ENCODE results near the gene EPHB6. TPM values are rescaled to one million over a fixed set of nuclear protein-coding genes. Genes with fewer than 3 reads are reported as not detected.
A peak's percentile ranks its signal among the peaks of the same experiment; 100 is the strongest.

EPHB6 gene
- total and polyA plus RNA-seq, 7 experiments from 2014 or later: 9.8 to 110 (median 65.7) TPM

DNA sequence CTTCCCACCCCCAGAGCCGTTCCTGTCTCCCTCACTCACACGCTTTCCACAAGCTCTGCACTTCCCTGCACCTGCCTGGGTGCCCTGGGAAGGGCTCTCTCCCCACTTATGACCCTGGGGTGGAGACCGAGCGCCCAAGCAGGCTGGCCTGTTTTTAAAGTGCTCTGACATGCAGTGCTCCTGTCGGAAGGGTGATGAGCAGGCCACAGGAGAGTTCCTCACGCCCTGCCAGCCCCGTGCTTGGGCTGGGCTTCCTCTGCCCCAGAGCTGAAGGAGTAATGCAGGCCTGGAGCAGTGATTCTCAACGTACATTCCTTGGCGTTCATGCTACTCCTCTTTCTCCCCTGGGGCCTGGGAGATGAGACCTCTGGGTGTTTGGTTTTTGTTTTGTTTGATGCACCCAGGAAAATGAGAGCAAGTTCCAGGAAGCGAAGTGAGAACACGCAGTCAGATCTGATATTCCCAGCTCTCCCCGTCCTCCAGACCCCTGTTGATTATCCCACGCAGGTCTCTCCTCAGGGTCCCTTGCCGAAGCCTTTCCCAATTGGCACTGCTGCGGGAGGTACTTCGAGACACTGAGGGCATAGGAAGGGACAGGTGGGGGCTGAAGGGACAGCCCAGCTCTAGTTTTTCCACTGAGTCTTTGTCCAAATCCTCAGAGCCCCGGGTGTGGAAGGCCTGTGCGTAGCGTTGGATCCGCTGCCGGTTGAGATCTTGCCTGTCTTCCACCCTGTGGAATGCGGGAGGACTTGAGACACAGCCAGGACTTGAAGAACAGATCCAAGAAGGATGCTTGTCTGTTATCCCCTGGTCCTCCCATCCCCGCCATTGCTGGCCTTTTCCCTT, 16.6 kb downstream of the EPHB6 start:
- no peaks in the 10 kb centered on the region for H3K4me1 ChIP-seq (ENCODE audit: control insufficient read depth in 2 of 2, insufficient read depth in 2 of 2, low read length in 2 of 2)
- H3K4me3 Mint-ChIP-seq: no peak overlapping the region
- ChIA-PET POLR2A (interaction anchor here (1.0 kb wide), 1 partner anchor 12 kb away, joined by 3 read pairs; no protein-coding TSS in a partner anchor), CTCF (interaction anchor here (1.1 kb wide), 1 partner anchor 9 kb away, joined by 3 read pairs; no protein-coding TSS in a partner anchor)
- peaks cover 0 to 29% (median 9%) of the 10 kb centered on the region in 5 donors for H3K36me3 Mint-ChIP-seq
- intact Hi-C loops (cut with micrococcal nuclease): loop anchor here in 1 of 2 donors (2.0 kb wide), 1 partner anchor 17 kb away; the partner anchor contains the start of gene EPHB6
- no peaks in the 10 kb centered on the region for H3K9me3 ChIP-seq (ENCODE audit: control insufficient read depth in 2 of 3, low read length in 3 of 3)
- H3K27ac ChIP-seq (ENCODE audit: low read depth, low read length): no peak overlapping the region
- H3K4me1 Mint-ChIP-seq: peaks cover 0 to under 1% (median 0%) of the 10 kb centered on the region in 7 donors
- DNase-seq (no peak), ATAC-seq (no peak)
- H3K9me3 Mint-ChIP-seq: no peaks in the 10 kb centered on the region
- no peaks in the 10 kb centered on the region for H3K27me3 ChIP-seq (ENCODE audit: control insufficient read depth in 2 of 2, insufficient read depth in 2 of 2, low read length in 2 of 2)
- H3K36me3 ChIP-seq (ENCODE audit: control insufficient read depth in 2 of 3, insufficient read depth in 3 of 3, low read length in 3 of 3): peaks cover 0 to 41% (median 0%) of the 10 kb centered on the region in 3 experiments
- H3K4me3 ChIP-seq (ENCODE audit: low read length): no peak overlapping the region
- peaks cover 0 to 5% (median 0%) of the 10 kb centered on the region in 5 donors for H3K27me3 Mint-ChIP-seq
- no peak overlapping the region for H3K27ac Mint-ChIP-seq

DNA sequence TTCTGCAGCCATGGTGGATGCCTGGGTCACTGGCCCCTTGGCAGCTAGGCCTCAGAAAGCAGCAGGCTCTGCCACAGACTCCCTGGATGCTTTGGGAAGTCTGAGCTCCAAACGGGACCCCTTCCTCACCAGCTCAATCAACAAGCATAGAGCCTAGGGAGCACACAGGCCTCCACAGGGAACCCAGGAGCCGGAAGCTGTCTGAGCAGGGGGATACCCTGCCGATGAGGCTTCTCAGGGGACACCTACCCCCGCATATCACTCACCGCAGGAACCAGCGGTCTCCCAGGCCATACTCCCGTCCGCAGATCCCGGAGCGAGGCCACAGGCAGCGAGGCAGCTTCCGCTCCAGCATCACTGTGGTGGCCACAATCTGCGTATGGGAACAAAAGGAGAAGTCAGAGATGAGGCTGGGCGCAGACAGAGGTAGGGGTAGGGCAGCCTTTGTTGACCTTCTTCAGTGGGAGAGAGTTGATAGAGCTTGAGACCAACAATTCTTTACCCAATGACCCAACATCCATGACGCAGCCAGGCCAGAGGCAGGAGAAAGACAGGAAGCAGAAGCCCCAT, 17.3 kb downstream of the EPHB6 start:
- H3K27ac Mint-ChIP-seq: no peak overlapping the region
- H3K4me3 Mint-ChIP-seq: no peak overlapping the region
- CTCF ChIA-PET: interaction anchor here (1.1 kb wide), 1 partner anchor 10 kb away, joined by 3 read pairs; no protein-coding TSS in a partner anchor
- POLR2A ChIA-PET: no interaction called here
- no peaks in the 10 kb centered on the region for H3K27me3 ChIP-seq (ENCODE audit: control insufficient read depth in 2 of 2, insufficient read depth in 2 of 2, low read length in 2 of 2)
- no peak overlapping the region for H3K27ac ChIP-seq (ENCODE audit: low read depth, low read length)
- H3K36me3 ChIP-seq (ENCODE audit: control insufficient read depth in 2 of 3, insufficient read depth in 3 of 3, low read length in 3 of 3): peaks cover 0 to 37% (median 0%) of the 10 kb centered on the region in 3 experiments
- no peaks in the 10 kb centered on the region for H3K4me1 ChIP-seq (ENCODE audit: control insufficient read depth in 2 of 2, insufficient read depth in 2 of 2, low read length in 2 of 2)
- peaks cover 0 to 5% (median 0%) of the 10 kb centered on the region in 5 donors for H3K27me3 Mint-ChIP-seq
- H3K4me3 ChIP-seq (ENCODE audit: low read length): no peak overlapping the region
- H3K36me3 Mint-ChIP-seq: peaks cover 0 to 29% (median 9%) of the 10 kb centered on the region in 5 donors
- no peaks in the 10 kb centered on the region for H3K9me3 ChIP-seq (ENCODE audit: control insufficient read depth in 2 of 3, low read length in 3 of 3)
- ATAC-seq: no peak
- intact Hi-C loops (cut with micrococcal nuclease): loop anchor here in 1 of 2 donors (2.0 kb wide), 1 partner anchor 17 kb away; the partner anchor contains the start of gene EPHB6
- H3K4me1 Mint-ChIP-seq: no peaks in the 10 kb centered on the region
- no peaks in the 10 kb centered on the region for H3K9me3 Mint-ChIP-seq
- no peak for DNase-seq

DNA sequence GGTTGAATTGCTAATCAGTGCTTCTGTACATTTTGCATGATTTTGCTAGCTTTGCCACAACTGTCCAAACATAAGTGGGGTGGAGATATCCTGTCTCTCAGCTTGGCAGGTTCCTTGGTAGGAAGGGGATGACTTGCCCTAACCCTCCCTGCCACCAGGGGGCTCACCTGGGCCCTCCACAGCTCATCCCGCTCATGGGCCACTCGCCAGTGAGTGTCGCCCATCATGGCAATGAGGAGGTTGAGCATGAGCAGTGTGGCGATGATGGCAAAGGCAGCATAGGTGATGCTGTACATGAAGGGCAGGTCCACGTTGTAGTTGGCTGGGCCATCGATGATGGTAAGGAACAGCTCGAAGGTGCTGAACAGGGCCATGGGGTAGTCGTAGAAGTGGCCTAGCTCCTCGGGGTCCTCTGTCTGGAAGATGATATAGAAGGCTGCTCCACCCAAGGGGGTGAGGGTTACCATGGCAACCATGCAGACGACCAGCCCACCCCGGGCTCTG, 18.5 kb downstream of the EPHB6 start:
- H3K4me3 Mint-ChIP-seq: no peak overlapping the region
- Histone ChIP-seq H3K27me3 (ENCODE audit: control insufficient read depth in 2 of 2, insufficient read depth in 2 of 2, low read length in 2 of 2) (no peaks in the 10 kb centered on the region), H3K4me1 (ENCODE audit: control insufficient read depth in 2 of 2, insufficient read depth in 2 of 2, low read length in 2 of 2) (no peaks in the 10 kb centered on the region), H3K36me3 (ENCODE audit: control insufficient read depth in 2 of 3, insufficient read depth in 3 of 3, low read length in 3 of 3) (peaks cover 0 to 34% (median 0%) of the 10 kb centered on the region in 3 experiments), H3K4me3 (ENCODE audit: low read length) (no peak overlapping the region), H3K27ac (ENCODE audit: low read depth, low read length) (no peak overlapping the region), H3K9me3 (ENCODE audit: control insufficient read depth in 2 of 3, low read length in 3 of 3) (no peaks in the 10 kb centered on the region)
- intact Hi-C loops (cut with micrococcal nuclease): loop anchor here in 1 of 2 donors (2.0 kb wide), 1 partner anchor 19 kb away; the partner anchor contains the start of gene EPHB6
- no peaks in the 10 kb centered on the region for H3K4me1 Mint-ChIP-seq
- peaks cover 0 to 5% (median 0%) of the 10 kb centered on the region in 5 donors for H3K27me3 Mint-ChIP-seq
- DNase-seq (peak in 1 of 9 donors; percentile 34), ATAC-seq (peak; percentile 43)
- H3K27ac Mint-ChIP-seq: peak overlapping the region in 2 of 9 donors; percentile 17 to 59
- peaks cover 0 to 29% (median 9%) of the 10 kb centered on the region in 5 donors for H3K36me3 Mint-ChIP-seq
- CTCF ChIA-PET: interaction anchor here (1.0 to 1.4 kb wide), 4 partner anchors 19 to 511 kb away, joined by 3 to 5 read pairs (median 4); partner anchors contain the start of gene EPHB6
- no peaks in the 10 kb centered on the region for H3K9me3 Mint-ChIP-seq
- POLR2A ChIA-PET: interaction anchor here (0.7 to 1.0 kb wide), 2 partner anchors 9 to 25 kb away, joined by 3 read pairs; no protein-coding TSS in a partner anchor

DNA sequence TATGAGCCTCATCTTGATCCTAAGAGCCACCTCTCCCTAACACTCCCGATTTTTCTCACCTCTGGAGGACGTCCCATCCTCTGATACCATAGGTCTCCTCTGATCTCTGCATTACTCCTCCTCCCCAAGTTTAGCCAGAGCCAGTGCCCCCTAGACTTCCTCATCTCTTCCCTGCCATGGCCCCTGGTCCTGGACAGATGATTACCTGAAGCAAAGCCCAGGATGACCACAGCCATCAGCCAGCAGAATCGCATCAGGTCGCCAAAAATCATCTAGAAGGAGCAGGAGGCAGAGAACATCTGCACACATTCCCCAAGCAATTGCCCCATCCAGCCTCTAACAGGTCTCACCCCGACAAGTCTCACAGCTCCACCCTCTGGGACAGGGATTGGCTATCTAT, 19.0 kb downstream of the EPHB6 start:
- peaks cover 0 to 28% (median 0%) of the 10 kb centered on the region in 3 experiments for H3K36me3 ChIP-seq (ENCODE audit: control insufficient read depth in 2 of 3, insufficient read depth in 3 of 3, low read length in 3 of 3)
- DNase-seq (no peak), ATAC-seq (no peak)
- H3K27ac ChIP-seq (ENCODE audit: low read depth, low read length): no peak overlapping the region
- H3K9me3 ChIP-seq (ENCODE audit: control insufficient read depth in 2 of 3, low read length in 3 of 3): no peaks in the 10 kb centered on the region
- Mint-ChIP-seq H3K4me3 (no peak overlapping the region), H3K4me1 (no peaks in the 10 kb centered on the region), H3K36me3 (peaks cover 0 to 29% (median 9%) of the 10 kb centered on the region in 5 donors), H3K9me3 (no peaks in the 10 kb centered on the region), H3K27ac (peak overlapping the region in 3 of 9 donors; percentile 18 to 45 (median 43)), H3K27me3 (peaks cover 0 to 5% (median 0%) of the 10 kb centered on the region in 5 donors)
- H3K4me1 ChIP-seq (ENCODE audit: control insufficient read depth in 2 of 2, insufficient read depth in 2 of 2, low read length in 2 of 2): no peaks in the 10 kb centered on the region
- no peak overlapping the region for H3K4me3 ChIP-seq (ENCODE audit: low read length)
- CTCF ChIA-PET: interaction anchor here (1.0 to 1.4 kb wide), 3 partner anchors 62 to 512 kb away, joined by 3 to 5 read pairs (median 3); no protein-coding TSS in a partner anchor
- intact Hi-C loops (cut with micrococcal nuclease): loop anchor here in 1 of 2 donors (2.0 kb wide), 1 partner anchor 19 kb away; the partner anchor contains the start of gene EPHB6
- H3K27me3 ChIP-seq (ENCODE audit: control insufficient read depth in 2 of 2, insufficient read depth in 2 of 2, low read length in 2 of 2): no peaks in the 10 kb centered on the region
- POLR2A ChIA-PET: interaction anchor here (1.0 kb wide), 1 partner anchor 10 kb away, joined by 3 read pairs; no protein-coding TSS in a partner anchor

DNA sequence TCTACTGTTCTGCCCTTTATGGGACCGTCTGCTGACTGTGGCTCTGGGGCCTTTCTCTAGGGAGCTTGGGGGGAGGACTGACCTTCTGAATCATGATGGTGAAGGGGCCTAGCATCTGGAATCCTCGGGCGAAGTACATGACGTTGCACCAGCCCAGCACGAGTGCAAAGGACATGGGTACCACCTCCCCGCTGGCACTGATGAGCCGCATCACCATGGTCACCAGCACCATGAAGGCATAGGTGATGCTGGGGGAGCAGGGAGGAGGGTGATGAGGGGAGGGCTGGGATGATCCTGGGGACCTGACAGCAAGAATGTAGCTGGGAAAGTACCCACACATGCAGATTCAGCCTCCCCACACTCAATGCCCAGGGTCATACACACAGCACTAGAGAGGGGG, 19.5 kb downstream of the EPHB6 start:
- Mint-ChIP-seq H3K36me3 (peaks cover 0 to 27% (median 6%) of the 10 kb centered on the region in 5 donors), H3K4me1 (no peaks in the 10 kb centered on the region), H3K27me3 (peaks cover 0 to 5% (median 0%) of the 10 kb centered on the region in 5 donors), H3K27ac (peak overlapping the region in 1 of 9 donors; percentile 36), H3K9me3 (no peaks in the 10 kb centered on the region), H3K4me3 (no peak overlapping the region)
- Histone ChIP-seq H3K36me3 (ENCODE audit: control insufficient read depth in 2 of 3, insufficient read depth in 3 of 3, low read length in 3 of 3) (peaks cover 0 to 23% (median 0%) of the 10 kb centered on the region in 3 experiments), H3K9me3 (ENCODE audit: control insufficient read depth in 2 of 3, low read length in 3 of 3) (no peaks in the 10 kb centered on the region), H3K4me3 (ENCODE audit: low read length) (no peak overlapping the region), H3K27me3 (ENCODE audit: control insufficient read depth in 2 of 2, insufficient read depth in 2 of 2, low read length in 2 of 2) (no peaks in the 10 kb centered on the region), H3K4me1 (ENCODE audit: control insufficient read depth in 2 of 2, insufficient read depth in 2 of 2, low read length in 2 of 2) (no peaks in the 10 kb centered on the region), H3K27ac (ENCODE audit: low read depth, low read length) (no peak overlapping the region)
- no peak for DNase-seq
- intact Hi-C loops (cut with micrococcal nuclease): no loop called here
- no peak for ATAC-seq
- CTCF ChIA-PET: interaction anchor here (0.7 to 1.0 kb wide), 2 partner anchors 8 to 512 kb away, joined by 3 read pairs; no protein-coding TSS in a partner anchor
- POLR2A ChIA-PET: no interaction called here

DNA sequence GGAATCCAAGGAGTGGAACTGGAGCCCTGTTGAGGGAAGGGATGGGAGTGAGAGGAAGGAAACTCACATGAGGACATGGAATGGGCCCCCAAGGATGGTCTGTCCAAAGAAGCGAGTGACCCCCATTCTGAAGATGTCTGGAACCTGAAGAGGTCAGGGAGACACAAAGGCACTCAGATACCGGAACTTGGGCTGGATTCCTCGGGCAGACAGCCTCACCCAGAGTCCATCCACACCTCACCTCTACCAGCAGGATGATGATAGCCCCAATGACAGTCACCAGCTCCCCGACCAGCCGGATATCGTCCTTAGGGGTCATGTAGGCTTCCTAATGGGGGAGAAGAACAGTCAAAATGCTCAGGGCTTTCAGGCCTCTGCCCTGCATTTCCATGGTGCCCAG, 20.0 kb downstream of the EPHB6 start:
- H3K36me3 ChIP-seq (ENCODE audit: control insufficient read depth in 2 of 3, insufficient read depth in 3 of 3, low read length in 3 of 3): peaks cover 0 to 19% (median 0%) of the 10 kb centered on the region in 3 experiments
- Mint-ChIP-seq H3K4me1 (no peaks in the 10 kb centered on the region), H3K27me3 (peaks cover 0 to 9% (median 3%) of the 10 kb centered on the region in 5 donors), H3K4me3 (no peak overlapping the region), H3K36me3 (peaks cover 0 to 23% (median 3%) of the 10 kb centered on the region in 5 donors), H3K27ac (no peak overlapping the region), H3K9me3 (no peaks in the 10 kb centered on the region)
- no peak overlapping the region for H3K4me3 ChIP-seq (ENCODE audit: low read length)
- H3K9me3 ChIP-seq (ENCODE audit: control insufficient read depth in 2 of 3, low read length in 3 of 3): no peaks in the 10 kb centered on the region
- H3K4me1 ChIP-seq (ENCODE audit: control insufficient read depth in 2 of 2, insufficient read depth in 2 of 2, low read length in 2 of 2): no peaks in the 10 kb centered on the region
- POLR2A ChIA-PET: interaction anchor here (1.2 kb wide), 1 partner anchor 21 kb away, joined by 3 read pairs; no protein-coding TSS in a partner anchor
- H3K27ac ChIP-seq (ENCODE audit: low read depth, low read length): no peak overlapping the region
- ATAC-seq: no peak
- no peaks in the 10 kb centered on the region for H3K27me3 ChIP-seq (ENCODE audit: control insufficient read depth in 2 of 2, insufficient read depth in 2 of 2, low read length in 2 of 2)
- DNase-seq: no peak
- CTCF ChIA-PET: interaction anchor here (0.7 kb wide), 1 partner anchor 9 kb away, joined by 3 read pairs; no protein-coding TSS in a partner anchor
- intact Hi-C loops (cut with micrococcal nuclease): no loop called here

Measured in naive thymus-derived CD4-positive, alpha-beta T cell (primary cell).